HepG2 (cell line): ENCODE results near the gene RIPOR1. TPM values are rescaled to one million over a fixed set of nuclear protein-coding genes. Genes with fewer than 3 reads are reported as not detected.

Experiments used
- ARNT ChIP-seq: fragments of 450-650 bp; IDR thresholded peaks from 2 replicates; pipeline ENCODE4 v1.6.1; 2017
- DRAP1 ChIP-seq: IDR thresholded peaks from 2 replicates; pipeline ENCODE4 v1.6.1; 2016; ENCODE audit warnings: missing genetic modification reagents, missing compliant biosample characterization
- FOXM1 ChIP-seq: sonication (generic); formaldehyde crosslinking; IDR thresholded peaks from 2 replicates; pipeline ENCODE4 v1.5.0; 2020; ENCODE audit warnings: missing genetic modification reagents
- FUBP1 ChIP-seq: sonication (generic); formaldehyde crosslinking; IDR thresholded peaks from 2 replicates; pipeline ENCODE4 v1.5.1; 2020; ENCODE audit warnings: missing genetic modification reagents, mild to moderate bottlenecking, borderline replicate concordance
- HBP1 ChIP-seq: IDR thresholded peaks from 2 replicates; pipeline ENCODE4 v1.6.1; 2016; ENCODE audit warnings: low read depth, control low read depth
- HIC2 ChIP-seq: sonication (generic); formaldehyde crosslinking; IDR thresholded peaks from 2 replicates; pipeline ENCODE4 v1.9.0; 2022; ENCODE audit warnings: low read depth, missing genetic modification reagents
- MTF2 ChIP-seq: sonication (generic); formaldehyde crosslinking; IDR thresholded peaks from 2 replicates; pipeline ENCODE4 v1.5.0; 2020; ENCODE audit warnings: missing genetic modification reagents, borderline replicate concordance
- NKX3-1 ChIP-seq: sonication (generic); formaldehyde crosslinking; IDR thresholded peaks from 2 replicates; pipeline ENCODE4 v1.5.0; 2020; ENCODE audit warnings: missing genetic modification reagents
- PHF21A ChIP-seq: sonication (generic); formaldehyde crosslinking; IDR thresholded peaks from 2 replicates; pipeline ENCODE4 v1.5.0; 2020; ENCODE audit warnings: mild to moderate bottlenecking, missing genetic modification reagents
- RBFOX2 ChIP-seq: fragments of 200-400 bp; formaldehyde crosslinking; IDR thresholded peaks from 2 replicates; pipeline ENCODE4 v1.6.1; 2017; ENCODE audit warnings: low read depth, mild to moderate bottlenecking, low read length
- RFX5 ChIP-seq: IDR thresholded peaks from 2 replicates; pipeline ENCODE4 v1.6.1; 2011; ENCODE audit warnings: low read depth, low read length, improper control_type of control experiment
- SOX6 ChIP-seq, 2 experiments: fragments of 450-650 bp in 1 of 2; sonication (generic) in 1 of 2; formaldehyde crosslinking in 1 of 2; IDR thresholded peaks; 2 replicates each; pipeline versions ENCODE4 v1.4.0 to v1.6.1; 2017 to 2020; ENCODE audit warnings: antibody characterized with exemption in 1 of 2, mild to moderate bottlenecking in 1 of 2, missing genetic modification reagents in 1 of 2
- THAP7 ChIP-seq: sonication (generic); formaldehyde crosslinking; IDR thresholded peaks from 2 replicates; pipeline ENCODE4 v1.8.1; 2023; ENCODE audit warnings: mild to moderate bottlenecking, missing genetic modification reagents
- ZBTB10 ChIP-seq: sonication (generic); formaldehyde crosslinking; IDR thresholded peaks from 2 replicates; pipeline ENCODE4 v1.4.0; 2020; ENCODE audit warnings: missing genetic modification reagents, borderline replicate concordance
- ZFP82 ChIP-seq: sonication (generic); formaldehyde crosslinking; IDR thresholded peaks from 2 replicates; pipeline ENCODE4 v1.5.1; 2020; ENCODE audit warnings: mild to moderate bottlenecking, missing genetic modification reagents, borderline replicate concordance
- ZFX ChIP-seq: sonication (generic); formaldehyde crosslinking; IDR thresholded peaks from 2 replicates; pipeline ENCODE4 v1.4.0; 2020; ENCODE audit warnings: mild to moderate bottlenecking, low read depth, missing genetic modification reagents, moderate library complexity
- ZNF530 ChIP-seq: sonication (generic); formaldehyde crosslinking; IDR thresholded peaks from 2 replicates; pipeline ENCODE4 v1.5.0; 2020; ENCODE audit warnings: low read depth, mild to moderate bottlenecking, missing genetic modification reagents
- ZNF792 ChIP-seq: IDR thresholded peaks from 2 replicates; pipeline ENCODE4 v1.6.1; 2016
- ZNF83 ChIP-seq: sonication (generic); formaldehyde crosslinking; IDR thresholded peaks from 2 replicates; pipeline ENCODE4 v1.4.0; 2020; ENCODE audit warnings: missing genetic modification reagents, mild to moderate bottlenecking, borderline replicate concordance
- ZSCAN12 ChIP-seq: sonication (generic); formaldehyde crosslinking; IDR thresholded peaks from 2 replicates; pipeline ENCODE4 v1.9.0; 2021; ENCODE audit warnings: mild to moderate bottlenecking, missing genetic modification reagents
- polyA plus RNA-seq, 8 experiments: library from polyadenylated mRNA; depleted of rRNA in 3 of 8; stranded (reverse) in 7 of 8; unstranded in 1 of 8; fragments of >200 nt; fragmentation: Illumina TruSeq in 4 of 8; extraction: Trizol in 4 of 8; gene quantifications; 2 replicates each; pipeline versions ENCODE4 v1.2.1 to v1.2.3, GENCODE V29; 2011 to 2016; ENCODE audit warnings: low read depth in 4 of 8, missing spikeins in 1 of 8, mixed read lengths in 1 of 8; ENCODE audit not compliant: insufficient read depth in 1 of 8
- total RNA-seq, 5 experiments: library from RNA; depleted of rRNA; stranded (reverse); fragments of >200 nt; fragmentation: Illumina TruSeq; extraction: Trizol; gene quantifications; 2 replicates each; pipeline ENCODE4 v1.2.3, GENCODE V29; 2016; ENCODE audit warnings: low read depth in 1 of 5

Gene RIPOR1
- total and polyA plus RNA-seq, 2 of the 13 experiments (the other 11 are each of a cell fraction or from before 2014, with no cell fraction given): 4.6 to 8.1 TPM

- TF ChIP-seq THAP7 (CRISPR knock-in tag): 0 out of 2 replicates have a peak, but pooled peaks have one; percentile 2
- no peak for TF ChIP-seq ZFP82 (CRISPR knock-in tag)
- TF ChIP-seq MTF2 (CRISPR knock-in tag): 0 out of 2 replicates have a peak, but pooled peaks have one; percentile 28
- 0 out of 2 replicates have a peak, but pooled peaks have one; percentile 20 for TF ChIP-seq ZSCAN12
- no peak for TF ChIP-seq ZNF530
- no peak for TF ChIP-seq FUBP1 (CRISPR knock-in tag)
- TF ChIP-seq NKX3-1 (CRISPR knock-in tag): peak; percentile 63; the same call in 1 of the 2 replicates
- TF ChIP-seq RFX5: no peak
- TF ChIP-seq ZNF83 (CRISPR knock-in tag): no peak
- peak; percentile 24 for TF ChIP-seq ZBTB10 (CRISPR knock-in tag)
- peak; percentile 66 for TF ChIP-seq RBFOX2
- peak; percentile 79 for TF ChIP-seq ZFX (CRISPR knock-in tag)
- 0 out of 2 replicates have a peak, but pooled peaks have one; percentile 44 for TF ChIP-seq FOXM1 (CRISPR knock-in tag)
- TF ChIP-seq HBP1 (CRISPR knock-in tag): no peak
- TF ChIP-seq DRAP1: no peak
- TF ChIP-seq PHF21A (CRISPR knock-in tag): peak; percentile 54
- no peak for TF ChIP-seq SOX6 (IDR thresholded peaks at IDR 0.05)
- TF ChIP-seq SOX6 (CRISPR knock-in tag; IDR thresholded peaks at IDR 0.05): no peak
- TF ChIP-seq HIC2 (CRISPR knock-in tag): peak; percentile 1; the same call in 1 of the 2 replicates
- TF ChIP-seq ARNT: no peak
- no peak for TF ChIP-seq ZNF792 (CRISPR knock-in tag)
Observed at GRCh38 chr16:67528870-67529581, 397 bp downstream of the RIPOR1 start (continued).
